K562 (cell line): ENCODE results near the gene ERGIC1. TPM values are rescaled to one million over a fixed set of nuclear protein-coding genes. Genes with fewer than 3 reads are reported as not detected.

Experiments used
- ATF7 ChIP-seq: fragments of 450-650 bp; IDR thresholded peaks from 2 replicates; pipeline ENCODE4 v1.7.1; 2014; ENCODE audit warnings: mild to moderate bottlenecking, moderate library complexity
- ELF1 ChIP-seq: fragments of 200-800 bp; sonication (Bioruptor generic); IDR thresholded peaks from 2 replicates; pipeline ENCODE4 v1.6.1; 2016; ENCODE audit warnings: missing genetic modification characterization, missing compliant biosample characterization
- HEY1 ChIP-seq: fragments of 250-450 bp; sonication (Bioruptor Pico); IDR thresholded peaks from 2 replicates; pipeline ENCODE4 v1.5.0; 2020; ENCODE audit warnings: mild to moderate bottlenecking, moderate library complexity, borderline replicate concordance
- KLF16 ChIP-seq: IDR thresholded peaks from 2 replicates; pipeline ENCODE4 v1.6.1; 2016; ENCODE audit warnings: antibody characterized with exemption
- NCOA6 ChIP-seq: fragments of 450-650 bp; IDR thresholded peaks from 2 replicates; pipeline ENCODE4 v1.6.1; 2017; ENCODE audit warnings: mild to moderate bottlenecking
- NFIC ChIP-seq: fragments of 450-650 bp; IDR thresholded peaks from 2 replicates; pipeline ENCODE4 v1.6.1; 2017; ENCODE audit warnings: mild to moderate bottlenecking, inconsistent platforms
- NONO ChIP-seq, 2 experiments: fragments of 200-400 bp in 1 of 2; fragments of 450-650 bp in 1 of 2; formaldehyde crosslinking in 1 of 2; IDR thresholded peaks; 2 replicates each; pipeline ENCODE4 v1.6.1; 2017; ENCODE audit warnings: low read depth in 2 of 2, mild to moderate bottlenecking in 2 of 2, moderate library complexity in 2 of 2, low read length in 1 of 2
- OTX1 ChIP-seq: fragments of 450-650 bp; formaldehyde crosslinking; IDR thresholded peaks from 2 replicates; pipeline ENCODE4 v1.4.0; 2022; ENCODE audit warnings: mild to moderate bottlenecking
- PREB ChIP-seq: sonication (generic); formaldehyde crosslinking; IDR thresholded peaks from 2 replicates; pipeline ENCODE4 v1.8.1; 2023; ENCODE audit warnings: mild to moderate bottlenecking, missing genetic modification reagents
- SAFB2 ChIP-seq: fragments of 200-400 bp; formaldehyde crosslinking; IDR thresholded peaks from 2 replicates; pipeline ENCODE4 v1.6.1; 2018; ENCODE audit warnings: borderline replicate concordance, low read length, low read depth, moderate library complexity; ENCODE audit not compliant: severe bottlenecking
- SMAD1 ChIP-seq: fragments of 150-350 bp; IDR thresholded peaks from 2 replicates; pipeline ENCODE4 v1.6.1; 2014; ENCODE audit warnings: low read length, low read depth; ENCODE audit not compliant: partially characterized antibody
- SMARCE1 ChIP-seq: fragments of 450-650 bp; IDR thresholded peaks from 2 replicates; pipeline ENCODE4 v1.7.1; 2016; ENCODE audit warnings: mild to moderate bottlenecking
- SNAPC5 ChIP-seq: fragments of 250-450 bp; sonication (Bioruptor Pico); IDR thresholded peaks from 2 replicates; pipeline ENCODE4 v1.8.0; 2021; ENCODE audit warnings: moderate library complexity, mild to moderate bottlenecking, inconsistent platforms
- SP1 ChIP-seq: sonication (generic); formaldehyde crosslinking; IDR thresholded peaks from 2 replicates; pipeline ENCODE4 v1.8.1; 2022; ENCODE audit warnings: mild to moderate bottlenecking, missing genetic modification reagents
- USF2 ChIP-seq: sonication (generic); formaldehyde crosslinking; IDR thresholded peaks from 2 replicates; pipeline ENCODE4 v1.5.0; 2020; ENCODE audit warnings: missing genetic modification reagents
- ZEB2 ChIP-seq: fragments of 450-650 bp; IDR thresholded peaks from 2 replicates; pipeline ENCODE4 v1.6.1; 2016
- ZMIZ1 ChIP-seq, 2 experiments: fragments of 150-350 bp in 1 of 2; IDR thresholded peaks; 2 replicates each; pipeline ENCODE4 v1.6.1; 2012 to 2016; ENCODE audit warnings: low read depth in 2 of 2, low read length in 2 of 2, mild to moderate bottlenecking in 1 of 2, moderate library complexity in 1 of 2
- ZNF239 ChIP-seq: fragments of 250-450 bp; sonication (Bioruptor Pico); IDR thresholded peaks from 2 replicates; pipeline ENCODE4 v1.4.0; 2020; ENCODE audit warnings: mild to moderate bottlenecking
- ZNF277 ChIP-seq: fragments of 250-450 bp; sonication (Bioruptor Pico); IDR thresholded peaks from 2 replicates; pipeline ENCODE4 v1.8.0; 2022; ENCODE audit warnings: inconsistent platforms, mild to moderate bottlenecking, moderate library complexity, borderline replicate concordance
- ZNF586 ChIP-seq: fragments of 450-650 bp; formaldehyde crosslinking; conservative IDR thresholded peaks from 2 replicates; pipeline ENCODE4 v1.4.0; 2020; ENCODE audit warnings: mild to moderate bottlenecking, moderate library complexity
- ZNF75A ChIP-seq: fragments of 450-650 bp; formaldehyde crosslinking; IDR thresholded peaks from 2 replicates; pipeline ENCODE4 v1.4.0; 2020; ENCODE audit warnings: mild to moderate bottlenecking
- ZNF764 ChIP-seq: fragments of 250-450 bp; sonication (Bioruptor Pico); IDR thresholded peaks from 2 replicates; pipeline ENCODE4 v1.4.0; 2020; ENCODE audit warnings: low read depth, mild to moderate bottlenecking, moderate library complexity
- ZSCAN32 ChIP-seq: fragments of 450-650 bp; formaldehyde crosslinking; IDR thresholded peaks from 2 replicates; pipeline ENCODE4 v1.4.0; 2020; ENCODE audit warnings: mild to moderate bottlenecking, moderate library complexity
- polyA plus RNA-seq, 8 experiments: library from polyadenylated mRNA; depleted of rRNA in 4 of 8; stranded (reverse) in 5 of 8; unstranded in 3 of 8; fragments of >200 nt; fragmentation: Nextera tagmentation in 2 of 8; fragmentation: Illumina TruSeq in 1 of 8; extraction: Ambion mirVana in 2 of 8; extraction: Trizol in 1 of 8; gene quantifications; 2 replicates each; pipeline versions ENCODE4 v1.2.1 to v1.2.3, GENCODE V29; 2011 to 2014; ENCODE audit warnings: inconsistent platforms in 1 of 8, missing spikeins in 1 of 8
- total RNA-seq, 7 experiments: library from RNA; depleted of rRNA in 6 of 7; stranded (reverse); fragments of >200 nt in 6 of 7; fragmentation: Illumina TruSeq in 2 of 7; extraction: Trizol in 2 of 7; gene quantifications; 2 replicates each; pipeline versions ENCODE4 v1.2.1 to v1.2.3, GENCODE V29; 2011 to 2021; ENCODE audit warnings: low replicate concordance in 1 of 7

The ERGIC1 gene
- total and polyA plus RNA-seq, 9 of the 15 experiments (the other 6 are each of a cell fraction or from before 2014, with no cell fraction given), result 5.5 to 68.4 (median 36.4) TPM

GRCh38 chr5:172958331-172959046 is 124.4 kb downstream of the ERGIC1 start (continued):
- 0 out of 4 replicates have a peak, but pooled peaks of 1 of the 2 experiments have one; percentile 23 for TF ChIP-seq NONO (IDR thresholded peaks at IDR 0.05; ENCODE audit: low read depth in 2 of 2, low read length in 1 of 2)
- no peak for TF ChIP-seq ELF1 (tag)
- TF ChIP-seq SP1 (CRISPR knock-in tag), result peak; percentile 70
- no peak for TF ChIP-seq ZNF764
- TF ChIP-seq ATF7, result no peak
- TF ChIP-seq SAFB2, result no peak
- TF ChIP-seq SMAD1, result no peak
- no peak for TF ChIP-seq KLF16
- TF ChIP-seq SNAPC5 (CRISPR knock-in tag), result 0 out of 2 replicates have a peak, but pooled peaks have one; percentile 22
- TF ChIP-seq NFIC, result 0 out of 2 replicates have a peak, but pooled peaks have one; percentile 3
- no peak for TF ChIP-seq ZNF586 (CRISPR knock-in tag)
- TF ChIP-seq NCOA6, result no peak
- TF ChIP-seq ZNF239, result no peak
- no peak for TF ChIP-seq OTX1 (CRISPR knock-in tag)
- no peak for TF ChIP-seq HEY1 (CRISPR knock-in tag)
- no peak for TF ChIP-seq ZMIZ1 (IDR thresholded peaks at IDR 0.05; ENCODE audit: low read depth in 2 of 2, low read length in 2 of 2)
- no peak for TF ChIP-seq ZNF277 (CRISPR knock-in tag)
- no peak for TF ChIP-seq PREB (CRISPR knock-in tag)
- TF ChIP-seq USF2 (CRISPR knock-in tag), result no peak
- TF ChIP-seq ZNF75A (CRISPR knock-in tag), result no peak
- TF ChIP-seq SMARCE1, result no peak
- no peak for TF ChIP-seq ZSCAN32 (CRISPR knock-in tag)
- no peak for TF ChIP-seq ZEB2
